CD4-positive, alpha-beta memory T cell (primary cell): Measurements from ENCODE around the gene SYNPO2. TPM values are rescaled to one million over a fixed set of nuclear protein-coding genes. Genes with fewer than 3 reads are reported as not detected.

Experiments used
- CTCF ChIA-PET: fragments of 350-600 bp; sonication (Branson Sonifier 250); formaldehyde crosslinking; loops from one replicate; lab custom pipeline; 2021; ENCODE audit warnings: inconsistent platforms; ENCODE audit not compliant: partially characterized antibody; lab: Charles Lee
- POLR2A ChIA-PET: fragments of 350-600 bp; sonication (Branson Sonifier 250); formaldehyde crosslinking; loops from one replicate; lab custom pipeline; 2021; ENCODE audit not compliant: partially characterized antibody; lab: Charles Lee
- DNase-seq, 5 donors: peaks; one replicate each; pipeline versions ENCODE4 v3.0.0 to v3.0.0-alpha.2; 2020 to 2022; ENCODE audit warnings: mixed read lengths in 1 of 5
- H3K27ac ChIP-seq: one replicate; pipeline ENCODE4 v1.7.0; 2013; ENCODE audit warnings: low read depth, low read length
- H3K27me3 ChIP-seq: 2 replicates; pipeline ENCODE4 v1.7.0; 2013; ENCODE audit warnings: mild to moderate bottlenecking, low read length, moderate library complexity; ENCODE audit not compliant: insufficient read depth
- H3K36me3 ChIP-seq: 2 replicates; pipeline ENCODE4 v1.7.0; 2013; ENCODE audit warnings: mild to moderate bottlenecking, low read length, moderate library complexity; ENCODE audit not compliant: insufficient read depth
- H3K4me1 ChIP-seq: 2 replicates; pipeline ENCODE4 v1.7.0; 2013; ENCODE audit warnings: mild to moderate bottlenecking, low read length, moderate library complexity; ENCODE audit not compliant: insufficient read depth
- H3K4me3 ChIP-seq, 2 donors: one replicate each; pipeline ENCODE4 v1.7.0; 2013; ENCODE audit warnings: low read length in 2 of 2, mild to moderate bottlenecking in 1 of 2
- H3K9me3 ChIP-seq, 2 donors: one replicate each; pipeline ENCODE4 v1.7.0; 2013; ENCODE audit warnings: low read length in 2 of 2, control low read depth in 1 of 2; ENCODE audit not compliant: control insufficient read depth in 1 of 2
- H3K27ac Mint-ChIP-seq, 7 donors: one replicate each; pipeline ENCODE4 v1.8.0; 2020 to 2021; ENCODE audit warnings: mixed read lengths in 7 of 7, mild to moderate bottlenecking in 6 of 7, inconsistent platforms in 3 of 7, moderate library complexity in 3 of 7
- H3K27me3 Mint-ChIP-seq, 2 donors: one replicate each; pipeline ENCODE4 v1.8.0; 2020 to 2021; ENCODE audit warnings: mixed read lengths in 2 of 2
- H3K36me3 Mint-ChIP-seq, 2 donors: one replicate each; pipeline ENCODE4 v1.8.0; 2020 to 2021; ENCODE audit warnings: mixed read lengths in 2 of 2, inconsistent platforms in 1 of 2, mild to moderate bottlenecking in 1 of 2
- H3K4me1 Mint-ChIP-seq, 4 donors: one replicate each; pipeline ENCODE4 v1.8.0; 2020 to 2021; ENCODE audit warnings: mixed read lengths in 4 of 4, mild to moderate bottlenecking in 1 of 4
- H3K4me3 Mint-ChIP-seq, 8 donors: one replicate each; pipeline ENCODE4 v1.8.0; 2020 to 2021; ENCODE audit warnings: mixed read lengths in 8 of 8, mild to moderate bottlenecking in 7 of 8, moderate library complexity in 6 of 8, inconsistent platforms in 3 of 8
- H3K9me3 Mint-ChIP-seq, 8 donors: one replicate each; pipeline ENCODE4 v1.8.0; 2020 to 2021; ENCODE audit warnings: mixed read lengths in 8 of 8, mild to moderate bottlenecking in 5 of 8, inconsistent platforms in 3 of 8, moderate library complexity in 1 of 8
- intact Hi-C: fragments of 100-400 bp; cut with micrococcal nuclease; formaldehyde crosslinking; loops from one replicate; pipeline ENCODE4 v1.15.1; 2023
- polyA plus RNA-seq, 2 donors: library from polyadenylated mRNA; unstranded; fragments of 300-500 nt; fragmentation: Illumina TruSeq; gene quantifications; one replicate each; pipeline ENCODE4 v1.2.3, GENCODE V29; 2021
- total RNA-seq, 2 experiments: library from RNA; stranded (reverse); gene quantifications; one replicate each; pipeline ENCODE4 v1.2.3, GENCODE V29; 2021

Gene SYNPO2
- total and polyA plus RNA-seq, 4 experiments from 2014 or later = 0.04 to 1.4 (median 0.84) TPM

GRCh38 chr4:119100655-119101054 lies 212.0 kb downstream of the SYNPO2 start:
- peaks cover 5 to 8% (median 7%) of the 10 kb centered on the region in 4 donors for H3K4me1 Mint-ChIP-seq
- no peaks in the 10 kb centered on the region for H3K9me3 ChIP-seq
- no peaks in the 10 kb centered on the region for H3K36me3 Mint-ChIP-seq
- CTCF ChIA-PET = no interaction called here
- H3K27me3 Mint-ChIP-seq = peaks cover 3% of the 10 kb centered on the region in 2 donors
- DNase-seq = no peak
- H3K27me3 ChIP-seq = no peaks in the 10 kb centered on the region
- intact Hi-C loops = no loop called here
- POLR2A ChIA-PET = no interaction called here
- H3K4me1 ChIP-seq = no peaks in the 10 kb centered on the region
- H3K4me3 ChIP-seq = no peak overlapping the region
- H3K36me3 ChIP-seq = no peaks in the 10 kb centered on the region
- no peak overlapping the region for H3K27ac Mint-ChIP-seq
- H3K4me3 Mint-ChIP-seq = no peak overlapping the region
- H3K27ac ChIP-seq = no peak overlapping the region
- no peaks in the 10 kb centered on the region for H3K9me3 Mint-ChIP-seq

GRCh38 chr4:119103263-119103662 lies 214.6 kb downstream of the SYNPO2 start:
- Mint-ChIP-seq H3K4me1 (peaks cover 0 to 4% (median 2%) of the 10 kb centered on the region in 4 donors), H3K36me3 (no peaks in the 10 kb centered on the region), H3K27ac (no peak overlapping the region), H3K4me3 (no peak overlapping the region), H3K9me3 (no peaks in the 10 kb centered on the region), H3K27me3 (peaks cover 2 to 4% of the 10 kb centered on the region in 2 donors)
- Histone ChIP-seq H3K9me3 (no peaks in the 10 kb centered on the region), H3K36me3 (no peaks in the 10 kb centered on the region), H3K4me3 (no peak overlapping the region), H3K27me3 (no peaks in the 10 kb centered on the region), H3K27ac (no peak overlapping the region), H3K4me1 (no peaks in the 10 kb centered on the region)
- POLR2A ChIA-PET = no interaction called here
- CTCF ChIA-PET = interaction anchor here (0.8 to 0.9 kb wide), 2 partner anchors 15 to 62 kb away, joined by 3 read pairs; no protein-coding TSS in a partner anchor
- intact Hi-C loops = no loop called here
- DNase-seq = no peak

DNA sequence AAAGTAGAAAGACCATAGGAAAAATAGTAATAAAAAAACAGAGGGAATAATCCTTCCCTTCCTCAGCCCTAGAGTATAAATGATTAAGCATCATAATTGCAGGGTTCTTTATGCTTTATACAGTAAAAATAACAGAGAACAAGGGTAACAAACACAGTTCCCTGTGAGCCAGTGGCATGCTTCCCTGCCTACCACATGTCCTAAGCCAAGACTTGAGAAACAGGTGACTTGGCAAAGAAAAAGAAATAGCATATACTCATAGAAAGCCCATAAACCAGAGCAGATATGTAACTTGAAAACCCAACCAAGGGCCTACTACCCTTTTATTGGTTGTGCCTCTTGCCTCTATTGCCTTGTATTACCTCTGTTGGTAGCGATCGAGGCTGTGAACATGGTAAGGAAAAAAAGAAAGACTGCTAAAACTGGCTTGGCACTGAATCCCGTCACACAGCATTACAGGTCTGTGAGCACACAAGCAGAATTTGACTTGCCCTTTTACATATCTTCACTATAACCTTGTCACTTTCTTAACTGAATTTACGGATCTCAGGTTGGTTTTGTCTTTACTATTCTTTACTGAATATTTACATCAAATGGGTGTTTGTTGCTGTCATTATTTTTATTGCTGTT lies 216.1 kb downstream of the SYNPO2 start:
- Mint-ChIP-seq H3K27ac (no peak overlapping the region), H3K27me3 (peaks cover 2 to 4% of the 10 kb centered on the region in 2 donors), H3K9me3 (no peaks in the 10 kb centered on the region), H3K4me3 (no peak overlapping the region), H3K36me3 (no peaks in the 10 kb centered on the region), H3K4me1 (peaks cover 0 to 4% (median 2%) of the 10 kb centered on the region in 4 donors)
- Histone ChIP-seq H3K4me1 (no peaks in the 10 kb centered on the region), H3K27ac (no peak overlapping the region), H3K27me3 (no peaks in the 10 kb centered on the region), H3K36me3 (no peaks in the 10 kb centered on the region), H3K9me3 (no peaks in the 10 kb centered on the region), H3K4me3 (no peak overlapping the region)
- DNase-seq = no peak
- ChIA-PET POLR2A (no interaction called here), CTCF (no interaction called here)
- intact Hi-C loops = no loop called here

GRCh38 chr4:119105605-119106004 lies 217.0 kb downstream of the SYNPO2 start:
- Mint-ChIP-seq H3K27me3 (peaks cover 0 to 1% of the 10 kb centered on the region in 2 donors), H3K9me3 (no peaks in the 10 kb centered on the region), H3K4me3 (no peak overlapping the region), H3K4me1 (peaks cover 0 to 4% (median 2%) of the 10 kb centered on the region in 4 donors), H3K27ac (no peak overlapping the region), H3K36me3 (no peaks in the 10 kb centered on the region)
- intact Hi-C loops = no loop called here
- H3K36me3 ChIP-seq = no peaks in the 10 kb centered on the region
- POLR2A ChIA-PET = no interaction called here
- no peak for DNase-seq
- no peak overlapping the region for H3K27ac ChIP-seq
- H3K4me3 ChIP-seq = no peak overlapping the region
- H3K4me1 ChIP-seq = no peaks in the 10 kb centered on the region
- CTCF ChIA-PET = no interaction called here
- no peaks in the 10 kb centered on the region for H3K27me3 ChIP-seq
- H3K9me3 ChIP-seq = no peaks in the 10 kb centered on the region

- no peaks in the 10 kb centered on the region for H3K36me3 ChIP-seq
- H3K4me3 ChIP-seq = no peak overlapping the region
- DNase-seq = no peak
- no peak overlapping the region for H3K27ac Mint-ChIP-seq
- no peaks in the 10 kb centered on the region for H3K4me1 ChIP-seq
- no peaks in the 10 kb centered on the region for H3K9me3 ChIP-seq
- intact Hi-C loops = no loop called here
- H3K4me3 Mint-ChIP-seq = no peak overlapping the region
- no peaks in the 10 kb centered on the region for H3K9me3 Mint-ChIP-seq
- CTCF ChIA-PET = no interaction called here
- no peaks in the 10 kb centered on the region for H3K36me3 Mint-ChIP-seq
- H3K4me1 Mint-ChIP-seq = peaks cover 0 to 4% (median 2%) of the 10 kb centered on the region in 4 donors
- H3K27me3 ChIP-seq = no peaks in the 10 kb centered on the region
- no peak overlapping the region for H3K27ac ChIP-seq
- H3K27me3 Mint-ChIP-seq = peaks cover 0 to 1% of the 10 kb centered on the region in 2 donors
- POLR2A ChIA-PET = no interaction called here
These were observed 217.7 kb downstream of the SYNPO2 start for GRCh38 chr4:119106036-119107000.

DNA sequence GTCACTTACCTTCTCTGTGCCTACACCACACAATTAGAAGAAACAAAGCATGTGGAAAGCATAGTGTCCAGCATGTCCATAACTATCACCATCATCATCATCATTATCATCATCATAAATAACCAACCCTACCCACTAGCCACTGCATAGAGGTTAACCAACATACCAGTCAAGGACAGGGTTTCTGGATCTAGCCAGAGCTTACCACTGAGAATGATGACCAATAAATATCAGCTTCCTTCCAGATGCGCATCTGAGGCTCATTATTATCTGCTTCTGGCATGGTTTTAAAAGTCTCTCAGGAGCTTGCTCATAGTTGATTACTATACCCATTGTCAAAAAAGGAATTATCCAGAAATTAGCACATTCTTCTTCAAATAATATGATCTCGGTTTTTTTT lies 221.5 kb downstream of the SYNPO2 start:
- Mint-ChIP-seq H3K9me3 (no peaks in the 10 kb centered on the region), H3K27ac (no peak overlapping the region), H3K36me3 (no peaks in the 10 kb centered on the region), H3K4me3 (no peak overlapping the region), H3K27me3 (peaks cover 1 to 2% of the 10 kb centered on the region in 2 donors), H3K4me1 (peaks cover 3 to 6% (median 4%) of the 10 kb centered on the region in 4 donors)
- Histone ChIP-seq H3K36me3 (no peaks in the 10 kb centered on the region), H3K9me3 (no peaks in the 10 kb centered on the region), H3K4me1 (no peaks in the 10 kb centered on the region), H3K4me3 (no peak overlapping the region), H3K27me3 (no peaks in the 10 kb centered on the region), H3K27ac (no peak overlapping the region)
- intact Hi-C loops = no loop called here
- DNase-seq = no peak
- CTCF ChIA-PET = no interaction called here
- POLR2A ChIA-PET = interaction anchor here (0.7 kb wide), 1 partner anchor 31 kb away, joined by 6 read pairs; no protein-coding TSS in a partner anchor
